Activated CD4-positive, CD25-positive, alpha-beta regulatory T cell (primary cell): ENCODE measurements around the gene PPM1H.

Experiments
- DNase-seq, 4 experiments: peaks; one replicate each; lab custom pipeline; 2025; lab: John Stamatoyannopoulos, UW

PPM1H gene

GRCh38 chr12:62799126-62799736 is 135.7 kb downstream of the PPM1H start:
- DNase-seq = peak in 2 of 4 experiments; percentile 4 to 31

GRCh38 chr12:62794218-62794583 is 140.7 kb downstream of the PPM1H start:
- no peak for DNase-seq

GRCh38 chr12:62793256-62794217 is 141.4 kb downstream of the PPM1H start:
- peak; percentile 24 to 74 (median 42) for DNase-seq

GRCh38 chr12:62792236-62792870 is 142.6 kb downstream of the PPM1H start:
- DNase-seq = no peak

- DNase-seq = no peak
Measured at GRCh38 chr12:62789851-62790250, 145.1 kb downstream of the PPM1H start.

- no peak for DNase-seq
Measured at GRCh38 chr12:62787611-62788010, 147.3 kb downstream of the PPM1H start.

- no peak for DNase-seq
Measured at GRCh38 chr12:62787023-62787422, 147.9 kb downstream of the PPM1H start.

- no peak for DNase-seq
Measured at GRCh38 chr12:62785941-62786559, 148.9 kb downstream of the PPM1H start.

- no peak for DNase-seq
Measured at GRCh38 chr12:62784576-62784975, 150.4 kb downstream of the PPM1H start.

- no peak for DNase-seq
Measured at GRCh38 chr12:62783881-62784280, 151.1 kb downstream of the PPM1H start.

GRCh38 chr12:62781136-62781880 is 153.6 kb downstream of the PPM1H start:
- no peak for DNase-seq

GRCh38 chr12:62779488-62779887 is 155.5 kb downstream of the PPM1H start:
- DNase-seq = no peak

- no peak for DNase-seq
Measured at GRCh38 chr12:62778187-62778586, 156.8 kb downstream of the PPM1H start.

- no peak for DNase-seq
Measured at GRCh38 chr12:62776997-62777396, 158.0 kb downstream of the PPM1H start.

- DNase-seq = no peak
Measured at GRCh38 chr12:62776575-62776974, 158.4 kb downstream of the PPM1H start.

GRCh38 chr12:62774794-62775193 is 160.2 kb downstream of the PPM1H start:
- no peak for DNase-seq

- DNase-seq = no peak
Measured at GRCh38 chr12:62772416-62772955, 162.5 kb downstream of the PPM1H start.

GRCh38 chr12:62771828-62772227 is 163.1 kb downstream of the PPM1H start:
- DNase-seq = no peak

GRCh38 chr12:62770381-62770780 is 164.6 kb downstream of the PPM1H start:
- DNase-seq = no peak

GRCh38 chr12:62769076-62769619 is 165.8 kb downstream of the PPM1H start:
- no peak for DNase-seq

- DNase-seq = no peak
Measured at GRCh38 chr12:62767946-62768345, 167.0 kb downstream of the PPM1H start.
